MCF 10A (cell line): Measurements from ENCODE around the gene BAIAP3. TPM values are rescaled to one million over a fixed set of nuclear protein-coding genes. Genes with fewer than 3 reads are reported as not detected.

ENCODE experiments used
- BruUV-seq: library from RNA; stranded (reverse); fragments of 400-500 nt; replicated peaks from 2 replicates; lab custom pipeline; 2021; lab: Mats Ljungman, UMichigan
- CTCF ChIA-PET: fragments of 300-600 bp; sonication (Branson Sonifier 250); formaldehyde crosslinking; extraction: SDS; loops from one replicate; lab custom pipeline; 2021; ENCODE audit warnings: antibody characterized with exemption, inconsistent platforms; lab: Yijun Ruan, JAX
- POLR2A ChIA-PET: fragments of 300-600, 350-650 bp; sonication (Branson Sonifier 250); formaldehyde crosslinking; extraction: SDS; loops from one replicate; lab custom pipeline; 2020; ENCODE audit warnings: antibody characterized with exemption, inconsistent platforms; lab: Yijun Ruan, JAX
- DNase-seq: peaks from one replicate; pipeline ENCODE4 v3.0.0-alpha.2; 2018; ENCODE audit not compliant: unreplicated experiment
- H3K27ac Mint-ChIP-seq: one replicate; pipeline ENCODE4 v1.8.0; 2022; ENCODE audit warnings: mild to moderate bottlenecking, low read depth, mixed read lengths; ENCODE audit not compliant: unreplicated experiment
- H3K27me3 Mint-ChIP-seq: one replicate; pipeline ENCODE4 v1.8.0; 2022; ENCODE audit warnings: mixed read lengths; ENCODE audit not compliant: insufficient read depth, unreplicated experiment
- H3K36me3 Mint-ChIP-seq: one replicate; pipeline ENCODE4 v1.8.0; 2022; ENCODE audit warnings: mild to moderate bottlenecking, moderate library complexity, mixed read lengths; ENCODE audit not compliant: insufficient read depth, unreplicated experiment
- H3K4me1 Mint-ChIP-seq: one replicate; pipeline ENCODE4 v1.8.0; 2022; ENCODE audit warnings: mixed read lengths; ENCODE audit not compliant: insufficient read depth, unreplicated experiment
- H3K4me3 Mint-ChIP-seq: one replicate; pipeline ENCODE4 v1.8.0; 2022; ENCODE audit warnings: mild to moderate bottlenecking, moderate library complexity, mixed read lengths; ENCODE audit not compliant: unreplicated experiment
- H3K9me3 Mint-ChIP-seq: one replicate; pipeline ENCODE4 v1.8.0; 2022; ENCODE audit warnings: mixed read lengths; ENCODE audit not compliant: unreplicated experiment
- intact Hi-C: fragments of 100-400 bp; cut with micrococcal nuclease; formaldehyde crosslinking; loops from 2 replicates; pipeline ENCODE4 v1.14.1; 2022
- total RNA-seq: library from RNA; stranded (reverse); gene quantifications from 2 replicates; pipeline ENCODE4 v1.2.3, GENCODE V29; 2022
- TF ChIP-seq, protein P1 (sequence below): fragments of 200-600 bp; IDR thresholded peaks from one replicate; pipeline ENCODE4 v1.8.0; 2022; ENCODE audit warnings: antibody characterized with exemption, mild to moderate bottlenecking; ENCODE audit not compliant: unreplicated experiment

The BAIAP3 gene
- total RNA-seq, 1 experiment from 2014 or later, result 0.75 TPM

DNA sequence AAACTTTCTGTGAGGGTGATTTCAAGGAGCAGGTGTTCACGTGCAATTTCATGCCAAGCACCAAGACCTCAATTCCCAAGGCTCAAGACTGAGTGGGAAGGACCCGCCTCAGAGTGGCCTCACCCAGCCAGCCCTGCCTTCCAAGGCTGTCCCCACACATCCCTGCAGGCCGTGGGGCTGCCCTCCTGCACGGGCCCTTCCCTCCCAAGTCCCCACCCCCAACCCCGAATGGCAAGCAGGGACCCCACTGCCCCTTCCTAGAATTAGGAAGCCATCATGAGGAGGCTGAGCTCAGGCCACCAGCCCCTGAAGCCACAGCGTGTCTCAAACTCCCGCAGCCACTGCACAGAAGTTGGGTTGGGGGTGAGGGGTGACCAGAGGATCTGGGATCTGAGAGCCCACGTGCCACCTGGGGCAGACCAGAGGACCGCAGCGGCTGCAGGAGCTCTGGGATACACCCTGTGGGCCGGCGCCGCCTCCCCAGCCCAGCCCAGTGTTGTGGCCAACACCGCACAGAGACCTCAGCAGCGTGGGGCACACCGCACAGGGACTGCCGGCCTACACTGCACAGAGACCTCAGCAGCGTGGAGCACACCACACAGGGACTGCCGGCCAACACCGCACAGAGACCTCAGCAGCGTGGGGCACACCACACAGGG, 39.0 kb downstream of the BAIAP3 start:
- Mint-ChIP-seq H3K36me3 (peaks cover 28% of the 10 kb centered on the region), H3K9me3 (no peaks in the 10 kb centered on the region), H3K4me3 (no peak overlapping the region), H3K4me1 (no peaks in the 10 kb centered on the region), H3K27ac (no peak overlapping the region), H3K27me3 (no peaks in the 10 kb centered on the region)
- ChIA-PET CTCF (no interaction called here), POLR2A (no interaction called here)
- TF ChIP-seq, protein P1, sequence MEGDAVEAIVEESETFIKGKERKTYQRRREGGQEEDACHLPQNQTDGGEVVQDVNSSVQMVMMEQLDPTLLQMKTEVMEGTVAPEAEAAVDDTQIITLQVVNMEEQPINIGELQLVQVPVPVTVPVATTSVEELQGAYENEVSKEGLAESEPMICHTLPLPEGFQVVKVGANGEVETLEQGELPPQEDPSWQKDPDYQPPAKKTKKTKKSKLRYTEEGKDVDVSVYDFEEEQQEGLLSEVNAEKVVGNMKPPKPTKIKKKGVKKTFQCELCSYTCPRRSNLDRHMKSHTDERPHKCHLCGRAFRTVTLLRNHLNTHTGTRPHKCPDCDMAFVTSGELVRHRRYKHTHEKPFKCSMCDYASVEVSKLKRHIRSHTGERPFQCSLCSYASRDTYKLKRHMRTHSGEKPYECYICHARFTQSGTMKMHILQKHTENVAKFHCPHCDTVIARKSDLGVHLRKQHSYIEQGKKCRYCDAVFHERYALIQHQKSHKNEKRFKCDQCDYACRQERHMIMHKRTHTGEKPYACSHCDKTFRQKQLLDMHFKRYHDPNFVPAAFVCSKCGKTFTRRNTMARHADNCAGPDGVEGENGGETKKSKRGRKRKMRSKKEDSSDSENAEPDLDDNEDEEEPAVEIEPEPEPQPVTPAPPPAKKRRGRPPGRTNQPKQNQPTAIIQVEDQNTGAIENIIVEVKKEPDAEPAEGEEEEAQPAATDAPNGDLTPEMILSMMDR, result no peak
- BruUV-seq, result no TSS peak
- no peak for DNase-seq
- intact Hi-C loops, result no loop called here

DNA sequence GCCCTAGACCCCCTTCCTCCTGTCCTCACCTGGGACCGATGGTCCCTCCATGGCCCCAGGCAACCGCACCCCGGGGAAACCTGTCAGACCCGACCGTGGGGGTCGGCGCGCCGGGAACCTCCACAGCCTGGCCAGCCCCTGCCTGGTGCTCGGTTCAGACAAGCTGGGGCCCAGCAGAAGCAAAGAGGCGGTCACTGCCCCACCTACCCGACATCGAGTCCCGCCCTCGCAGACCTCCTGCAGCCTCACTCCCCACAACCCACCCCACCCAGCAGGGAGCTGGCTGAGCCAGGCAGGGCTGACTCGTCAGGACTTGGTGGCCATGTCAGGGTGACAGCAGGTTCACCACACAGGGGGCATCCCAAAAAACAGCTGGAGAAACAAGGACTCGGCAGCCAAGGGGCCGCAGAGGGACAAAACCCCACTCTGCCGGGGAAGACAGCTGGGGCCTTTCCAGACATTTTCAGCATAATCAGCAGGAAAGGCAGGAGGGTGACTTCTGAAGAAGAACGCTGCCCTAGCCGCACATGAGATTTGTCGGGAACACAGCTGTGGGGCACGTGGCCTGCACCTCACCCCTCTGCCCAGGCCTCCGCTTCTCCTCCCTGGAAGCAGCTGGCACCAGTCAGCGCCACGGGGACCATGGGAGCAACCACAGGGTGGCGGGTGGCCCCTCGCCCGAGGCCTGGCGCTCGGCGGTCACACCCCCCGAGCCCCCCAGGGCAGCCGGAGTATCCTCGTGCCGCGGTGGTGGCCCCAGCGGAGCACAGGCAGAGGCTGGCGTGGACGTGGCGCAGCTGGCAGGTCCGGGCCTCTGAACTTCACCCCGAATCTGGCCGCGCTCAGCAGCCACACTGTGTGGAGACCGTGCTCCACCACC, 41.2 kb downstream of the BAIAP3 start:
- no peak overlapping the region for H3K4me3 Mint-ChIP-seq
- TF ChIP-seq, protein P1, result no peak
- H3K36me3 Mint-ChIP-seq, result peaks cover 23% of the 10 kb centered on the region
- H3K27ac Mint-ChIP-seq, result no peak overlapping the region
- no peaks in the 10 kb centered on the region for H3K9me3 Mint-ChIP-seq
- H3K27me3 Mint-ChIP-seq, result no peaks in the 10 kb centered on the region
- ChIA-PET POLR2A (no interaction called here), CTCF (no interaction called here)
- no TSS peak for BruUV-seq
- intact Hi-C loops, result no loop called here
- no peak for DNase-seq
- peaks cover 5% of the 10 kb centered on the region for H3K4me1 Mint-ChIP-seq

DNA sequence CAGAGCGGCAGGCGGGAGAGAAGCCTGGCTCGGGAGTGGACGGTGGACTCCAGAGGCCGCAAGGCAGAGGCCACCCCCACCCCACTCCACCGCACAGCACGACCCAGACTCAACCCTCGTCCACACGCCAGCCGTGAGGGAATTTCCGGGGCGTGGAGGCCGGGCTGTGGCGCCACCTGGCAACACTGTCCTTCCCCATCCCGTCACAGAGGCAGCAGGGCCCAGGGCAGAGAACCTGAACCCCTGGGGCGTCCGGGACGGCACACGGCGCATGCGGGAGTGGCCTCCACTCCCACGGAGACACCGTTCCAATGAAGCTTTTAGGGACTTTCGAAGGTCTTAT, 41.8 kb downstream of the BAIAP3 start:
- no peak for DNase-seq
- ChIA-PET POLR2A (no interaction called here), CTCF (no interaction called here)
- no peak overlapping the region for H3K4me3 Mint-ChIP-seq
- no peaks in the 10 kb centered on the region for H3K27me3 Mint-ChIP-seq
- peaks cover 23% of the 10 kb centered on the region for H3K36me3 Mint-ChIP-seq
- peaks cover 5% of the 10 kb centered on the region for H3K4me1 Mint-ChIP-seq
- no peak overlapping the region for H3K27ac Mint-ChIP-seq
- no TSS peak for BruUV-seq
- H3K9me3 Mint-ChIP-seq, result no peaks in the 10 kb centered on the region
- intact Hi-C loops, result no loop called here
- TF ChIP-seq, protein P1, result no peak

DNA sequence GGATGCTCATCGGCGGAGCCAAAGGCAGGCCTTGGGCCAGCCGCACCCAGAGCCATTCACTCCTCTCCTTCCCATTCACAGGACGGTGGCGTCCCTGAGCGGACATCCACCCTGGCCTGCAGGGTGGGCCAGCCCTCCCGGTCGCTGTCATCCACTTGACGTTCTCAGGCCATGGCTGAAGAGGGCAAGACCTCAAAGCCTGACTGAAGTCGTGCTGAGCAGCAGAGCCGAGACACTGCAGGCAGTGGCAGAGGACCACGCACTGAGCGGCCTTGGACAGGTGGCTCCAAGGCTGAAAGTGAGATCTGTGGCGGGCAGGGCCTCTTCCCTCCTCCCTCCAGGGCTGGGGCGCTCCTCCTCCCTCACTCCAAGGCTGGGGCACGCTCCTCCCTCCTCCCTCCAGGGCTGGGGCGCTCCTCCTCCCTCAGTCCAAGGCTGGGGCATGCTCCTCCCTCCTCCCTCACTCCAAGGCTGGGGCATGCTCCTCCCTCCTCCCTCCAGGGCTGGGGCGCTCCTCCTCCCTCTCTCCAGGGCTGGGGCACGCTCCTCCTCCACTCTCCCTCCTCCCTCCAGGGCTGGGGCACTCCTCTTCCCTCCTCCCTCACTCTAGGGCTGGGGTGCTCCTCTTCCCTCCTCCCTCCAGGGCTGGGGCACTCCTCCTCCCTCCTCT, 42.4 kb downstream of the BAIAP3 start:
- no peak overlapping the region for H3K4me3 Mint-ChIP-seq
- H3K36me3 Mint-ChIP-seq, result peaks cover 26% of the 10 kb centered on the region
- BruUV-seq, result no TSS peak
- H3K4me1 Mint-ChIP-seq, result peaks cover 5% of the 10 kb centered on the region
- ChIA-PET POLR2A (interaction anchor here (0.6 kb wide), 1 partner anchor 8 kb away, joined by 3 read pairs; no protein-coding TSS in a partner anchor), CTCF (interaction anchor here (0.5 to 0.7 kb wide), 2 partner anchors 149 to 389 kb away, joined by 3 to 4 read pairs; no protein-coding TSS in a partner anchor)
- TF ChIP-seq, protein P1, result no peak
- no peaks in the 10 kb centered on the region for H3K9me3 Mint-ChIP-seq
- no peak for DNase-seq
- intact Hi-C loops, result no loop called here
- no peak overlapping the region for H3K27ac Mint-ChIP-seq
- no peaks in the 10 kb centered on the region for H3K27me3 Mint-ChIP-seq
